LoVo (cell line): ENCODE data around the gene LGALS14.

Source experiments
- DNase-seq: peaks from one replicate; pipeline ENCODE4 v3.0.0-alpha.2; 2016; ENCODE audit warnings: low spot score

Gene LGALS14

GRCh38 chr19:39746836-39747529 is 42.7 kb downstream of the LGALS14 start:
- DNase-seq = no peak

- no peak for DNase-seq
These were observed 45.7 kb downstream of the LGALS14 start for GRCh38 chr19:39749981-39750380.

DNA sequence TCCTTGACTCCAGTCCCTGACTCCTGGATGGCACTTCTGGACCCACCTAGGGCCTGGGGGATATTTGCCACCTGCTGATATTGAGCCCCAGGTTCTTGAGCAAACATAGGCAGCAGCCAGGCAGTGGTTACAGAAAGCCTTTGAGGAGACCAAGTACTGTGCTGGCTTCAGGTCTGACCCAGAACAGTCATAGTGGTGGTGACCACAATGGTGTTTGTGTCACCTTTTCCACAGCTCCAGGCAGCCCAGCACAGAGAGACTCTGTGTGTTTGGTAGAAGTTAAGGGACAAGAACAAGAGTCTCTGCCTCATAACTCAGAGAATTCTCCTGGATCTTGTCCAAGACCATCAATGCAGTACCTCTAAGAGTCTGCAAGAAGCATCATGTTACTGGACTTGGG is 48.1 kb downstream of the LGALS14 start:
- DNase-seq = no peak

DNA sequence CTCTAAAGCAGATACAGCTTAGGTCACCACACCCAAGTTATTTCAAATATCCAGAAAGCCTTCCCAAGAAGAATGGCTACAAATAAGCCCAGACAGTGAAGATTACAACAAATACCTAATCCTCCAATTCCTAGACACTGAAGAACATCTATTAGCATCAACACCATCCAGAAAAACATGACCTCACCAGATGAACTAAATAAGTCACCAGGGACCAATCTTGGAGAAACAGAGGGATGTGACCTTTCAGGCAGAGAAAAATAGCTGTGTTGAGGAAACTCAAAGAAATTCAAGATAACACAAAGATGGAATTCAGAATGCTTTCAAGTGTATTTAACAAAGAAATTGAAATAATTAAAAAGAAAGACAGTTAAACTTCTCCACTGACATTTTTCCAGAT is 48.5 kb downstream of the LGALS14 start:
- no peak for DNase-seq

DNA sequence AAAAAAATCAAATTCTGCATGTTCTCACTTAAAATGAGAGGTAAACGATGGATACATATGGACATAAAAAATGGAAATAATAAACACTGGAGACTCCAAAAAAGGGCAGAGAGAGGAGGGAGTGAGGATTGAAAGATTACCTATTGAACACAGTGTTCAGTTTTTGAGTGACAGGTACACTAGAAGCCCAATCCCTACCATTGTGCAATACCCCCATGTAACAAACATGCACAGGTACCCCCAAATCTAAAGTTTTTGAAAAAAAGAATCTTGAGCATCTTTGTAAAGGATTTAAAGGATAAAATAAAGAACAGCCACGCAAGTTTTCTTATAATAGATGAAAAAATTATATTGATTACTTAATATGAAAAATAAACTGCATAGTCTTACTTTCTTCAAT is 50.3 kb downstream of the LGALS14 start:
- DNase-seq = no peak

DNA sequence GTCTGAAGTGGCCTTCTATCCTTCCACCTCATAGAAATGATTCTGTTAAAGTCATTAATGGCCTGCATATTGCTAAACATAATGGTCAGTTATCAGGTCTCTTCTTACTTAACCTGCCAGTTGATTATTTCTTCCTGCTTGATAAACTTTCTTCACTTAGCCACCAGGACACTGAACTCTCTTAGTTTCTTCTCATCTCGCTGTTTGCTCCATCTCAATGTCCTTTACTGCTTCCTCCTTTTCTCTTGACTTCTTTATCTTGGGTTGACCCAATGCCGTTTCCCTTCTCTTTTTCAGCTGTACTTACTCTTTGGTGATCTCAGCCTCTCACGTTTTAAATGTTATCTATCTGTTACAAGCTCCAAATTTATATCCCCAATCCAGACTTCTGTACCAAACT is 50.7 kb downstream of the LGALS14 start:
- DNase-seq = no peak
